ENCODE measurements around the gene PANX3.
"Not testable (repeated sequence)": the region's sequence is repeated elsewhere in the genome, so short reads cannot be mapped to it uniquely, and the experiment has no call there.

Gene PANX3

GRCh38 chr11:124611064-124611463, at the start of gene PANX3:
TSS of gene PANX3 (plus strand) at chr11:124611428. CDS start at chr11:124611557, 129 bp downstream.
- no peak for DNase-seq

- no peak for DNase-seq
Measured at GRCh38 chr11:124569697-124570096, 41.5 kb upstream of the PANX3 start, which contains the start of gene OR8A1. TSS of gene OR8A1 (plus strand) at chr11:124569997. CDS start at chr11:124570120, 123 bp downstream.

GRCh38 chr11:124570160-124570559, 41.1 kb upstream of the PANX3 start:
- no peak for DNase-seq

- no peak for DNase-seq
Measured at GRCh38 chr11:124577716-124578427, 33.4 kb upstream of the PANX3 start.

- no peak for DNase-seq
Measured at GRCh38 chr11:124578761-124579160, 32.5 kb upstream of the PANX3 start.

- DNase-seq = no peak
Measured at GRCh38 chr11:124581817-124582216, 29.4 kb upstream of the PANX3 start.

- no peak for DNase-seq
Measured at GRCh38 chr11:124582565-124582964, 28.7 kb upstream of the PANX3 start.

- DNase-seq = no peak
Measured at GRCh38 chr11:124583781-124584180, 27.4 kb upstream of the PANX3 start.

- DNase-seq = no peak
Measured at GRCh38 chr11:124584681-124585372, 26.4 kb upstream of the PANX3 start.

- peak; percentile 71 to 77 for DNase-seq
Measured at GRCh38 chr11:124586238-124586860, 24.9 kb upstream of the PANX3 start.

- DNase-seq = no peak
Measured at GRCh38 chr11:124591430-124591829, 19.8 kb upstream of the PANX3 start.

- DNase-seq = no peak
Measured at GRCh38 chr11:124592627-124593026, 18.6 kb upstream of the PANX3 start.

- no peak for DNase-seq
Measured at GRCh38 chr11:124595302-124595701, 15.9 kb upstream of the PANX3 start.

- no peak for DNase-seq
Measured at GRCh38 chr11:124597626-124598025, 13.6 kb upstream of the PANX3 start.

GRCh38 chr11:124600621-124601320, 10.5 kb upstream of the PANX3 start:
- DNase-seq = no peak

GRCh38 chr11:124602193-124602592, 9.0 kb upstream of the PANX3 start:
- no peak for DNase-seq

- not testable (repeated sequence) for DNase-seq
Measured at GRCh38 chr11:124602723-124603122, 8.5 kb upstream of the PANX3 start.

- DNase-seq = peak; percentile 67 to 68
Measured at GRCh38 chr11:124605719-124606118, 5.5 kb upstream of the PANX3 start.

GRCh38 chr11:124608147-124608546, 3.1 kb upstream of the PANX3 start:
- DNase-seq = no peak

- DNase-seq = no peak
Measured at GRCh38 chr11:124610295-124610694, 933 bp upstream of the PANX3 start.

- no peak for DNase-seq
Measured at GRCh38 chr11:124612045-124612444, 817 bp downstream of the PANX3 start.

- no peak for DNase-seq
Measured at GRCh38 chr11:124612567-124613246, 1.5 kb downstream of the PANX3 start.

GRCh38 chr11:124618863-124619262, 7.6 kb downstream of the PANX3 start:
- DNase-seq = no peak
